MM.1S (cell line): ENCODE measurements around the gene BANP.

Experiments used
- DNase-seq: peaks from one replicate; pipeline ENCODE4 v3.0.0-alpha.2; 2015
- H2AFZ ChIP-seq: fragments of 300-600 bp; sonication (generic); 2 replicates; pipeline ENCODE4 v1.6.0; 2016; ENCODE audit warnings: antibody characterized with exemption, low read length
- H3F3A ChIP-seq: fragments of 300-600 bp; sonication (generic); 2 replicates; pipeline ENCODE4 v1.6.1; 2016; ENCODE audit warnings: mild to moderate bottlenecking, antibody characterized with exemption, low read length, moderate library complexity, mixed read lengths; ENCODE audit not compliant: insufficient read depth
- H3K27ac ChIP-seq: fragments of 300-600 bp; sonication (generic); 2 replicates; pipeline ENCODE4 v1.5.1; 2016; ENCODE audit warnings: mild to moderate bottlenecking, low read length
- H3K27me3 ChIP-seq: fragments of 300-600 bp; sonication (generic); replicated peaks from 2 replicates; pipeline ENCODE4 v1.6.0; 2016; ENCODE audit warnings: low read length; ENCODE audit not compliant: insufficient read depth
- H3K36me3 ChIP-seq: fragments of 300-600 bp; sonication (generic); replicated peaks from 2 replicates; pipeline ENCODE4 v1.6.1; 2016; ENCODE audit warnings: mild to moderate bottlenecking, low read length, mixed read lengths; ENCODE audit not compliant: insufficient read depth
- H3K4me1 ChIP-seq: fragments of 300-600 bp; sonication (generic); 2 replicates; pipeline ENCODE4 v1.6.1; 2016; ENCODE audit warnings: low read length, mixed read lengths
- H3K4me2 ChIP-seq: fragments of 300-600 bp; sonication (generic); 2 replicates; pipeline ENCODE4 v1.6.0; 2016; ENCODE audit warnings: low read depth, low read length
- H3K4me3 ChIP-seq: fragments of 300-600 bp; sonication (generic); 2 replicates; pipeline ENCODE4 v1.5.1; 2016; ENCODE audit warnings: low read length, mixed read lengths
- H3K79me2 ChIP-seq: fragments of 300-600 bp; sonication (generic); 2 replicates; pipeline ENCODE4 v1.6.1; 2016; ENCODE audit warnings: mixed run types, low read length, mixed read lengths
- H3K9ac ChIP-seq: fragments of 300-600 bp; sonication (generic); 2 replicates; pipeline ENCODE4 v1.6.1; 2016; ENCODE audit warnings: low read length, mixed read lengths
- H3K9me2 ChIP-seq: fragments of 300-600 bp; sonication (generic); replicated peaks from 2 replicates; pipeline ENCODE4 v1.6.1; 2016; ENCODE audit warnings: mild to moderate bottlenecking, low read length, mixed read lengths; ENCODE audit not compliant: insufficient read depth
- H3K9me3 ChIP-seq: fragments of 300-600 bp; sonication (generic); replicated peaks from 2 replicates; pipeline ENCODE4 v1.6.1; 2016; ENCODE audit warnings: mild to moderate bottlenecking, low read length, mixed read lengths; ENCODE audit not compliant: insufficient read depth
- H4K20me1 ChIP-seq: fragments of 300-600 bp; sonication (generic); 2 replicates; pipeline ENCODE4 v1.6.1; 2016; ENCODE audit warnings: mild to moderate bottlenecking, low read length, moderate library complexity, mixed read lengths; ENCODE audit not compliant: insufficient read depth
- EZH2 ChIP-seq: fragments of 300-600 bp; sonication (generic); optimal IDR thresholded peaks from 2 replicates; pipeline ENCODE3; 2017; ENCODE audit warnings: low read depth, mild to moderate bottlenecking, antibody characterized with exemption, low read length, mixed read lengths
- EZH2phosphoT487 ChIP-seq: fragments of 300-600 bp; sonication (generic); IDR thresholded peaks from 2 replicates; pipeline ENCODE4 v1.6.1; 2018; ENCODE audit warnings: antibody characterized with exemption, low read length
- TF ChIP-seq, protein P1 (sequence below): fragments of 300-600 bp; sonication (generic); IDR thresholded peaks from 2 replicates; pipeline ENCODE4 v1.5.1; 2016; ENCODE audit warnings: antibody characterized with exemption, low read length, mixed read lengths

Gene BANP

DNA sequence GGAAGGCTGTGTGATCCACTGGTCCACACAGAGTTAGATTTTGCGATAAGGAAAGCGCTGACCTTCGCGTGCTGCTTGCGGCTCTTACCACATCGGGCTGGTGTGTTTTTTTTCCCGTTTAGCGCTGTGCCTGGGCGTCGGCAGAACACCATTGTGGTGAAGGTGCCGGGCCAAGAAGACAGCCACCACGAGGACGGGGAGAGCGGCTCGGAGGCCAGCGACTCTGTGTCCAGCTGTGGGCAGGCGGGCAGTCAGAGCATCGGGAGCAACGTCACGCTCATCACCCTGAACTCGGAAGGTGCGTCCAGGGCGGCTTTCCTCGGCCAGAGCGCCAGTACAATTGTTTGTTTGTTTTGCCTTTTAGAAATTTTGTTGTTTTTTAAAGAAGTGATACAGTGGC, 54.7 kb downstream of the BANP start:
- Histone ChIP-seq H3K4me3 (no peak overlapping the region), H3K9ac (no peak overlapping the region), H2AFZ (no peak overlapping the region), H3K79me2 (0 out of 2 replicates have a peak, but pooled peaks cover 4% of the 10 kb centered on the region), H3K9me2 (no peaks in the 10 kb centered on the region), H3K4me2 (no peak overlapping the region), H3K9me3 (no peaks in the 10 kb centered on the region), H4K20me1 (no peaks in the 10 kb centered on the region), H3K36me3 (no peaks in the 10 kb centered on the region), H3F3A (no peaks in the 10 kb centered on the region), H3K27ac (no peak overlapping the region), H3K27me3 (no peaks in the 10 kb centered on the region), H3K4me1 (no peaks in the 10 kb centered on the region)
- DNase-seq = no peak
- TF ChIP-seq, protein P1, sequence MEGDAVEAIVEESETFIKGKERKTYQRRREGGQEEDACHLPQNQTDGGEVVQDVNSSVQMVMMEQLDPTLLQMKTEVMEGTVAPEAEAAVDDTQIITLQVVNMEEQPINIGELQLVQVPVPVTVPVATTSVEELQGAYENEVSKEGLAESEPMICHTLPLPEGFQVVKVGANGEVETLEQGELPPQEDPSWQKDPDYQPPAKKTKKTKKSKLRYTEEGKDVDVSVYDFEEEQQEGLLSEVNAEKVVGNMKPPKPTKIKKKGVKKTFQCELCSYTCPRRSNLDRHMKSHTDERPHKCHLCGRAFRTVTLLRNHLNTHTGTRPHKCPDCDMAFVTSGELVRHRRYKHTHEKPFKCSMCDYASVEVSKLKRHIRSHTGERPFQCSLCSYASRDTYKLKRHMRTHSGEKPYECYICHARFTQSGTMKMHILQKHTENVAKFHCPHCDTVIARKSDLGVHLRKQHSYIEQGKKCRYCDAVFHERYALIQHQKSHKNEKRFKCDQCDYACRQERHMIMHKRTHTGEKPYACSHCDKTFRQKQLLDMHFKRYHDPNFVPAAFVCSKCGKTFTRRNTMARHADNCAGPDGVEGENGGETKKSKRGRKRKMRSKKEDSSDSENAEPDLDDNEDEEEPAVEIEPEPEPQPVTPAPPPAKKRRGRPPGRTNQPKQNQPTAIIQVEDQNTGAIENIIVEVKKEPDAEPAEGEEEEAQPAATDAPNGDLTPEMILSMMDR = no peak
- TF ChIP-seq EZH2phosphoT487 (no peak), EZH2 (no peak)

DNA sequence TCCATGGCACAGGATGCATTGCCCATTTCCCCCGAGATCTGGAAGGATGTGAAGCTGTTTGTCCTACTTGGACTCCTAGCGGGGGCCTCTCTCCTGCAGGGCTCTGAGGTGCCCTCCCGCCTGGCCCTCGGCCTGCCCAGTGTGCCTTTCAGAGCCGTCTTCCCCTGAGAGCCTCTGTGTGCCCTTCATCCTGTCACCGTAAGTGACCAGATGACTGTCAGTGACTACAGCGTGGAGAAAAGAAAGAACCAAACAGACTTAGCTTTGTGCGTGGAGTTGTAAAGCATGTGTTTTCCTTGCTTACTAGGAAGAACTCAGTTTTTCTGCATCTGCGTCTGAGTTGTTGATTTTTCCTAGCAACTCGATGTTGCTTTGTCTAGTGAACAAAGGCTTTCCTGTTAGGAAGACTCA, 56.1 kb downstream of the BANP start:
- H3K27ac ChIP-seq = no peak overlapping the region
- DNase-seq = no peak
- no peaks in the 10 kb centered on the region for H3K9me2 ChIP-seq
- no peaks in the 10 kb centered on the region for H3F3A ChIP-seq
- no peak overlapping the region for H2AFZ ChIP-seq
- no peaks in the 10 kb centered on the region for H3K27me3 ChIP-seq
- H3K4me2 ChIP-seq = no peak overlapping the region
- no peaks in the 10 kb centered on the region for H3K36me3 ChIP-seq
- H3K79me2 ChIP-seq = 0 out of 2 replicates have a peak, but pooled peaks cover under 1% of the 10 kb centered on the region
- no peak overlapping the region for H3K9ac ChIP-seq
- no peaks in the 10 kb centered on the region for H3K4me1 ChIP-seq
- TF ChIP-seq EZH2phosphoT487 (no peak), EZH2 (no peak)
- TF ChIP-seq, protein P1 = no peak
- no peaks in the 10 kb centered on the region for H3K9me3 ChIP-seq
- no peak overlapping the region for H3K4me3 ChIP-seq
- no peaks in the 10 kb centered on the region for H4K20me1 ChIP-seq

DNA sequence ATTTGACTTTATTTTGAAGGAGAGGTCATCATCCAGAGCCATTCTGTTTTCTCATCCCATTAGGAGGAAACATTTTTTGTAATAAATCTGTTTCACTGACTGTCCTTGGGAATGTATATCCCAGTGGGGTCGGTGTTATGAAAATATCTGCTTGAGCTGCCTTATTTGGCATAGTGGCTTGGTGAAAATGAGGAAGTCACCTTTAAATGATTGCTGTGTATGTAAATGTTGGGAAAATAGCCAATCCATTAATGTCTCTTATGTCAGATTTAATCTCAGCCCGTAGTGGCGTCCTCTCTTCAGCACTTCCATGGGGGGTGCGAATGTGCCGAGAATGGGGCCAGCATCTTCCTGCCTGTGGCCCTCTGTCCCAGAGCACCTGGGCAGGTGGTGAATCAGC, 57.6 kb downstream of the BANP start:
- no peaks in the 10 kb centered on the region for H3K79me2 ChIP-seq
- no peaks in the 10 kb centered on the region for H4K20me1 ChIP-seq
- no peaks in the 10 kb centered on the region for H3K9me3 ChIP-seq
- H3K4me1 ChIP-seq = no peaks in the 10 kb centered on the region
- H3K4me2 ChIP-seq = no peak overlapping the region
- H3F3A ChIP-seq = no peaks in the 10 kb centered on the region
- no peaks in the 10 kb centered on the region for H3K9me2 ChIP-seq
- no peak overlapping the region for H3K4me3 ChIP-seq
- DNase-seq = no peak
- H3K9ac ChIP-seq = no peak overlapping the region
- H2AFZ ChIP-seq = no peak overlapping the region
- TF ChIP-seq, protein P1 = no peak
- H3K36me3 ChIP-seq = no peaks in the 10 kb centered on the region
- no peaks in the 10 kb centered on the region for H3K27me3 ChIP-seq
- no peak overlapping the region for H3K27ac ChIP-seq
